Thyroid gland (tissue), 4 donors: ENCODE results near the gene PITRM1.

Experiments used
- POLR2A ChIP-seq, 2 donors: fragments of 450-650 bp; IDR thresholded peaks; one replicate each; pipeline ENCODE4 v1.6.1; 2017; ENCODE audit warnings: antibody characterized with exemption in 2 of 2, mild to moderate bottlenecking in 2 of 2, moderate library complexity in 1 of 2
- TF ChIP-seq, protein P1 (sequence below), 6 experiments: fragments of 200-600 bp in 3 of 6; fragments of 450-650 bp in 3 of 6; sonication (generic) in 3 of 6; IDR thresholded peaks; one replicate each; pipeline ENCODE4 v1.5.1; 2016 to 2019; ENCODE audit warnings: antibody characterized with exemption in 6 of 6, mild to moderate bottlenecking in 2 of 6, inconsistent platforms in 1 of 6, moderate library complexity in 1 of 6

DNA sequence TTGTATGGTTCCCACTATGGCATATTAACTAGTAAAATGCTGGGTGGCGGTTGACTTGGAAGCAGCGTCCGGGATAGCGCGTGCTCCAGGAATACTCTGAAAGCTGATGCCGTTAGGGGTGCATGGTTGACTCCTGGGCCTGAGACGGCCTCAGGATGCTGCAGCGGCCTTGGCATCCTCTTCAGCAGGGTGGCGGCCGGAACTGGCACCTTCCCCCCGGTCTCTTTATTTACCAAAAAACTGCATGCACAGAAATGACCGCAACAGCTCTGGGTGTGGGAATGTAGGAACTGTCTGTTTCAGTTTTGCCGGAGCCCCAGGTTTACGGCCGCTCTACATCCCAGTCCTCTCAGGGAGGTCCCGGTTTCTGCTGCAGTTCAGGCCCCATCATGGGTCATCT lies 76.4 kb downstream of the PITRM1 start:
- TF ChIP-seq, protein P1, sequence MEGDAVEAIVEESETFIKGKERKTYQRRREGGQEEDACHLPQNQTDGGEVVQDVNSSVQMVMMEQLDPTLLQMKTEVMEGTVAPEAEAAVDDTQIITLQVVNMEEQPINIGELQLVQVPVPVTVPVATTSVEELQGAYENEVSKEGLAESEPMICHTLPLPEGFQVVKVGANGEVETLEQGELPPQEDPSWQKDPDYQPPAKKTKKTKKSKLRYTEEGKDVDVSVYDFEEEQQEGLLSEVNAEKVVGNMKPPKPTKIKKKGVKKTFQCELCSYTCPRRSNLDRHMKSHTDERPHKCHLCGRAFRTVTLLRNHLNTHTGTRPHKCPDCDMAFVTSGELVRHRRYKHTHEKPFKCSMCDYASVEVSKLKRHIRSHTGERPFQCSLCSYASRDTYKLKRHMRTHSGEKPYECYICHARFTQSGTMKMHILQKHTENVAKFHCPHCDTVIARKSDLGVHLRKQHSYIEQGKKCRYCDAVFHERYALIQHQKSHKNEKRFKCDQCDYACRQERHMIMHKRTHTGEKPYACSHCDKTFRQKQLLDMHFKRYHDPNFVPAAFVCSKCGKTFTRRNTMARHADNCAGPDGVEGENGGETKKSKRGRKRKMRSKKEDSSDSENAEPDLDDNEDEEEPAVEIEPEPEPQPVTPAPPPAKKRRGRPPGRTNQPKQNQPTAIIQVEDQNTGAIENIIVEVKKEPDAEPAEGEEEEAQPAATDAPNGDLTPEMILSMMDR (IDR thresholded peaks at IDR 0.05), result no peak
- no peak for TF ChIP-seq POLR2A (IDR thresholded peaks at IDR 0.05)
